ENCODE results near the gene RADIL.

Gene RADIL

DNA sequence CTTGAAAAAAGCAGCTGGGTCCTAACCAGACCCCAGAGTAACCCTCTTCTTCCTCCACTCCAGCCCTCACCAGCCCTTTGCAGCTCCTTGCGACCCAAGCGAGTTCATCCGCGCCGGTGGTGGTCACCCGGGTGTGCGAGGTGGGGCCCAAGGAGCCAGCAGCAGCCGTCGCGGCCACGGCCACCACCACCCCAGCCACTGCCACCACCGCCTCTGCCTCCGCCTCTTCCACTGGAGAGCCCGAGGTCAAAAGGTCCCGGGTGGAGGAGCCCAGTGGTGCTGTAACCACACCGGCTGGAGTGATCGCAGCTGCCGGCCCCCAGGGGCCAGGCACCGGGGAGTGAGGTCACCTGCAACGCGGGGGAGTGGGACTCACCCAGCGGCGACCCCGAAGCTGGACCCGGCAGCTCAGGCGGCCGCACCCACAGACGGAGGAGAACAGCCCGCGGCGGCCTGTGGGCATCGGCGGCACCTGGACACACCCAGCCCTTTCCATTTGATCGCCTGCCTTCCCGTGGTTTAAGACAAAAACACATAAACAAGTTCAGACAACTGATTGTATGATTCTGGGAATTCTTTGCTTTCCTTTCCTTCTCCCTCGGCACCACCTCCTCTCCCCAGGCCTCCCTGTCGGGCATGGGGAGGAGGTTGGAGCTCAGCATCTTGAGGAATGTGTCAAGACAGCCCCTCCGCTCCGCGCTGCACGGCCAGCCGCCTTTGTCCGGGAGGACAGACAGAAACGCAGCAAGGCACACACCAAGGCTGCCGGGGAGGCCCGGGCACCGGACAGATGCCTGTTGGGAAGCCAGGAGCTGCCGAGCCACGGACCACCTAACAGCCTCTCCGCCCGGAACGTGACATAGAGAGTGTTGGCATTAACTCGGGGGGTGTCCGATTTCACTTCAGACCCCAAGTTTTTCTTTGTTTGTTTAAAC lies 121.1 kb downstream of the RADIL start:
- H3K4me3 ChIP-seq (ENCODE audit: low read length): no peak overlapping the region

DNA sequence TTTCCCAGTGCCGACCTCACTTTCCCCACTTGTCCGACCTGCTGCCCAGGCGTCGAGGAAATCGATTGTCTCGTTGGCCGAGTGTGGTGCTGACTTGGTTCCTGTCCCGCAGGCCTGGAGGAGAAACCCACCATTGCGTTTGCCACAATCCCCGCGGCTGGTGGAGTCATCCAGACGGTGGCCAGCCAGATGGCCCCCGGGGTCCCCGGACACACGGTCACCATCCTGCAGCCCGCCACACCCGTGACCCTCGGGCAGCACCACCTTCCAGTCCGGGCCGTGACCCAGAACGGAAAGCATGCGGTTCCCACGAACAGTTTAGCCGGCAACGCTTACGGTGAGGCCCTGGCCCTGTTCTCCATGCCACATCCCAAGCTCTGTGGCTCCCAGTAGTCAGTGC lies 122.6 kb downstream of the RADIL start:
- no peak for TF ChIP-seq ZNF274 (IDR thresholded peaks at IDR 0.05; ENCODE audit: low read depth, low read length)
- no peak overlapping the region for H3K4me3 ChIP-seq (ENCODE audit: low read length)

More for the DNA sequence above, 121.1 kb downstream of the RADIL start:
- TF ChIP-seq ZNF274 (IDR thresholded peaks at IDR 0.05; ENCODE audit: low read depth, low read length): no peak

DNA sequence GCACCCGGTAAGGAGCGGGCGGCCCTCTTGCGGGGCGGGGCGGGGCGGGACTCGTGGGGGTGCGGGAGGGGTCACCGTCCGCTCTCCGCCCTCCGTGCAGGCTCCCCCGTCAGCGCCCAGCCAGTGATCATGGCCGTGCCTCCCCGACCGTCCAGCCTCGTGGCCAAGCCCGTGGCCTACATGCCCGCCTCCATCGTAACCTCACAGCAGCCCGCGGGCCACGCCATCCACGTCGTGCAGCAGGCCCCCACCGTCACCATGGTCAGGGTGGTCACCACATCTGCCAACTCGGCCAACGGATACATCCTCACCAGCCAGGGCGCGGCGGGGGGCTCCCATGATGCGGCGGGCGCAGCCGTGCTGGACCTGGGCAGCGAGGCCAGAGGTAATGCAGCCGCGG lies 124.3 kb downstream of the RADIL start:
- no peak for TF ChIP-seq ZNF274 (IDR thresholded peaks at IDR 0.05; ENCODE audit: low read depth, low read length)
- H3K4me3 ChIP-seq (ENCODE audit: low read length): no peak overlapping the region

DNA sequence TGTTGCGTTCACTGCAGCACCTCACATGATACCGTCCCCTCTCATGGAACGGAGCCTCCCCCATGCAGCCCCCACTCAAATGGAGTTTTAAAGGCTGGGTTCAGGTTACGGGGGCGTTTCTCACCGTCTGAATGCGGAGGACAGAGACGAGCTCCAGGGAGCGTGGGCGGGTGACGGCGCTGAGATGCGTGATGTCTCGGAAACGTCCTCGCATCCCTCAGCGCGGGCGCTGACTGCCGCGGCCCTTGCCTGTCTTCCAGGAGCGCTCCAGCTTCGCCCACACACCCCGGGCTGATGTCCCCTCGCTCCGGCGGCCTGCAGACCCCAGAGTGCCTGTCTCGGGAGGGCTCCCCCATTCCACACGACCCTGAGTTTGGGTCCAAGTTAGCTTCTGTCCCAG lies 124.7 kb downstream of the RADIL start:
- no peak for TF ChIP-seq ZNF274 (IDR thresholded peaks at IDR 0.05; ENCODE audit: low read depth, low read length)
- no peak overlapping the region for H3K4me3 ChIP-seq (ENCODE audit: low read length)

DNA sequence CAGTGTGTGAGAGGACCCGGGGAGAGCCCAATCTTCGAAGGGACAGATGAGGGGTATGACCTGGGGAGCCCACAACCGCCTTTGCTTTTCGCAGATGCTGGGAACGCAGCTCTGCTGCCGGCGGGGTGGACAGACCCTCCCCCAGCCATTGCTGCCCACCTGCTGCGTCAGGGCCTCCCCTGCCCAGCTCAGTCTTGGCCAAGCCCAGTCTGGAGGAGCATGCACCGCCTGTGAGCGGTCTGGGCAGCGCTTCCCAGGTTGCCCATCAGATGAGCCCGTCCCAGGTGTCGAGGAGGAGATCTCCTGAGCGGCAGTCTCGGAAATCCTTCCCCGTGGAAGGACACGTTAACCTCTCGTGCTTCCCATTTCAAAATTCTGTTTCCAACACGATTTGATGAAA lies 125.4 kb downstream of the RADIL start:
- no peak for TF ChIP-seq ZNF274 (IDR thresholded peaks at IDR 0.05; ENCODE audit: low read depth, low read length)
- no peak overlapping the region for H3K4me3 ChIP-seq (ENCODE audit: low read length)

DNA sequence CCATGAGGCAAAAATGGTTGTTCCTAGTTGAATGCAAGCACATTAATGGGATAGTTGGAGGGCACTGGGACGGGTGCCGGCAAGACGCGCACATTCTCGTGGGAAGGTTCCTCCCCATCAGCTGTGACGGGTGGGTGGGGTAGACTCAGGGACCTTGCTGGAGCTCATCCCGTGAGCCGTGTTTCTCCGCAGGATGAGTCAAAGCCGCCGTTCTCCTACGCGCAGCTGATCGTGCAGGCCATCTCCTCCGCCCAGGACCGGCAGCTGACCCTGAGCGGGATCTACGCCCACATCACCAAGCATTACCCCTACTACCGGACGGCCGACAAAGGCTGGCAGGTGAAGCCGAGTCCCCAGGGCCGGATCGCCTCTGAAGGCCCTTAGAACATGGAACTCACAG lies 128.5 kb downstream of the RADIL start:
- TF ChIP-seq ZNF274 (IDR thresholded peaks at IDR 0.05; ENCODE audit: low read depth, low read length): no peak
- H3K4me3 ChIP-seq (ENCODE audit: low read length): no peak overlapping the region

DNA sequence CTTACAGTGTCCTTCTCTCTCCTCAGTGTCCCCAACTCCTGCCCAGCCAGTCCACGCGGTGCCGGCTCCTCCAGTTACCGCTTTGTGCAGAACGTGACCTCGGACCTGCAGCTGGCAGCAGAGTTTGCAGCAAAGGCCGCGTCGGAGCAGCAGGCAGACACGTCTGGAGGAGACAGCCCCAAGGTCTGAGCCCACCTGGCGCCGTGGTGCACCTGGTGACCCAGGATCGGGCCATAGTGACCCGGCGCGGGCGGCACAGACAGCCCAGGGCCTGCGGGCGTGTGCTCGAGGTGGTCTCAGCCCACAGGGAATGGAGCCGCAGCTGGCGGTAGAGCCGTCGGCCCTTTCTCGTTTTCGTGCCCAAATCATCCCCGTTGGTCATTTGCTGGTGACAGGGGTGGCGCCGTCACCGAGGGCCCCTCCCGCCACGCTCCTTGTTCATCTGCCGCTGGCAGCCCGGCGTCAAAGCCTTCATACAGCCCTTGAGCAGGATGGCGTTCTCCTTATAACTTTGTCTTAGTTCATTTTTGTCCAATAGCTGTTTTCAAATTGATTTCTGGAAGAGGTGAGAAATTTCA lies 129.0 kb downstream of the RADIL start:
- no peak for TF ChIP-seq ZNF274 (IDR thresholded peaks at IDR 0.05; ENCODE audit: low read depth, low read length)

DNA sequence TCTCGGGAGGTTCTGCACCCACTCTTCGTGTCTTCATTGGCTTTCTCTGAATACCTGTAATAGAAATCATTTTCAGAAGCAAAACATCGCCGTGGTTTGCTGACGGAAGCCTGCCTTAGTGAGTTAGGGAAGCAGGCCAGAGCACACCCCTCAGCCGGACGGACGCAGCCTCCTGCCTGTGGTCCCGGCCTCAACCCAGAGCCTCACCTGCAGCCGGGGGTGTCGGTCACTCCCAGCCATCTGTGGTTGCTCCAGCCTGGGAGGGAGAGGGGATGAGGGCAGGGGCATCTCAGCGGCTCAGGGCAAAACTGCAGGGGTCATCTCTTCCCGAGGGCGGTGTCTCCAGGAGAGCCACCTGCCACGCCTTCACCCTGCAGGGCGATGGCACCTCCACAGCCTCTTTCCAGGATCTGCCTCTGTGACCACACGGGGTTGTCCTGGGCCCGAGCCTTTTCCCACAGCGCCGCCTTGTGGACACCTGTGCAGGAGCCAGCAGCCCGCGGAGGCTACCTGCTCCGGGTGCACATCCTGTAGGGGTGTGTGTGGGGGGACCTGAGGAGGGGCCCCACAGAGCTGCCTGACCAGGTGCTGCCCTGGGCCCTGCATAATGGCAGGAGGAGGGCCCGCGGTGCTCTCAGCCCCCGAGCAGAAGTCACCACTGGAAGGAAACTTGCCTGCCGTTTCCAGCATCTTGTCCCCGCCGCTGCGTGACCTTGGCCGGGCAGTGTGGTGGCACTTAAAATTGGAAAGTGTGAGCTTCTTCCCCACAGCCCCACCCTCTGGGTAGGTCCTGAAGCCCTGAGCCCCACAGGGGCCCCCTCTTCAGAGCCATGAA lies 129.7 kb downstream of the RADIL start:
- no peak overlapping the region for H3K4me3 ChIP-seq (ENCODE audit: low read length)
- no peak for TF ChIP-seq ZNF274 (IDR thresholded peaks at IDR 0.05; ENCODE audit: low read depth, low read length)

More for the DNA sequence above, 129.0 kb downstream of the RADIL start:
- no peak overlapping the region for H3K4me3 ChIP-seq (ENCODE audit: low read length)

DNA sequence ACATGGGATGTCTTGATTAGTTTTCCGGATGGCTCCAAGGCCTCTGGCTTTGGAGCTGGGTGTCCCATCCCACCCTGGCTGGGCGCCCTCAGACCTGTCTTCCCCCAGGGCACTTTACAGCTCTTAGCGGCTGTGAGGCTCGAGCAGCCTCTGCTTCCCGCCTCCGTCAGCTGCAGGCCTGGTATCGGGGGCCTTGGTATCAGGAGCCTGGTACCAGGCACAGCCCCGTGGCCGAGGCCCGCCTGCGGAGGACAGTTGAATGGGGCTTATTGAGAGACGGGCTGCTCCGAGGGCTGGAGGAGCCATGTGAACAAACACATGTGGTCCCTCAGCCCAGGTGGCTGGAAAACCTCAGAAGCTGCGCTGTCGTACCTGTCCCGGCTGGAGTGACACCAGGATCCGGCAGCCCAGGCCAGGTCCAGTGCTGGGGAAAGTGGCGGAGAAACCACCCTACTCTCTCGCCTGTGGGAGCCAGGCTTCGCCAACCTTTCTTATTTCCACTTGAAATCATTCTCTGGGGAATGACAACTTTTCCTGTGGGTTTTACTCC lies 132.0 kb downstream of the RADIL start:
- no peak for TF ChIP-seq ZNF274 (IDR thresholded peaks at IDR 0.05; ENCODE audit: low read depth, low read length)
- H3K4me3 ChIP-seq (ENCODE audit: low read length): no peak overlapping the region

DNA sequence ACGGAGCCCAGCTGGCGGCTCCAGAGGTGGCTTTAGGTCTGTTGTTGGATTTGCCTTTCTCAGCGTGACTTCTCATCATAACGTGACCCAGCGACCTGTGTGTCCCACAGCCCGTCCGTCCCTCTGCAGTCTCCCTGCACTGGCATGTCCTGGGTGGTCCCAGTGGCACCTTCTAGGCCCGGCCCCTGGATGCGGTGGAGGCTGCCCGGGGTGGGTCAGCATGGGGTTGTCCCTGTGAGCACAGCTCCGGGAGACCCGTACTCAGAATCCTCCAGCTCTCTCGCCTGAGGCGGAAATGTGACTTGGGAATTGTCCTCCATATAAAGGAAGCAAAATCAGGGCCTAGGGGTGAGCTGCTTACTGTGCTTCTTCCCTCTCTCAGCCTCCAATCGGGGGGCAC lies 133.7 kb downstream of the RADIL start:
- TF ChIP-seq ZNF274 (IDR thresholded peaks at IDR 0.05; ENCODE audit: low read depth, low read length): no peak
- no peak overlapping the region for H3K4me3 ChIP-seq (ENCODE audit: low read length)

DNA sequence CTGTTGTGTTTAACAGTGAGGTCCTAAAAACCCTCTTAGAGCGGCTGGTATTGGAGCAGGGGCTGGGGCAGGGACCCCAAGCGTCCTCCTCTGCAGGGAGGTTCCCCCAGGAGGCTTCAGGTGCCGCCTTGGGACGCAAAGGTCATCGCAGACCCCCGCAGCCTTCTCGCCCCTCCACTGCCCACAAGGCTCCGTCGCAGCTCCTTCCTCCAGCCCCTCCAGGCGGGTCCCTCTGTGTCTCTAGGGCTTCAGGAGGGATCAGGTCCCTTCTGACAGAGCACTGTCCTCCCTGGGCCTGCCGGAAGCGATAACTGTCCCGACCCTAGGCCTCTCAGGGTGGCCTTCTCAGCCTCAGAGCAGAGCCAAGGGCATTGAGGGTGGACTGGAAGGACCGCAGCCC lies 134.2 kb downstream of the RADIL start:
- H3K4me3 ChIP-seq (ENCODE audit: low read length): no peak overlapping the region
- TF ChIP-seq ZNF274 (IDR thresholded peaks at IDR 0.05; ENCODE audit: low read depth, low read length): no peak

Data from GM08714 (cell line).